ENCODE results near the gene RPS19BP1.

- TF ChIP-seq CTCF (IDR thresholded peaks at IDR 0.05) (no peak), POLR2A (IDR thresholded peaks at IDR 0.05) (no peak)
These were observed 38.8 kb downstream of the RPS19BP1 start for GRCh38 chr22:39493759-39494158.

Data from Peyer's patch (tissue), 4 donors.